NCI-H2029 (cell line): ENCODE measurements around the gene PLIN4.

ENCODE experiments used
- DNase-seq: peaks from one replicate; lab custom pipeline; 2025; lab: John Stamatoyannopoulos, UW

Gene PLIN4

GRCh38 chr19:4506449-4507149 lies 11.7 kb downstream of the PLIN4 start:
- no peak for DNase-seq

- no peak for DNase-seq
Observed at GRCh38 chr19:4505570-4506448, 12.5 kb downstream of the PLIN4 start.

GRCh38 chr19:4504891-4505569 lies 13.3 kb downstream of the PLIN4 start:
- DNase-seq = no peak

- no peak for DNase-seq
Observed at GRCh38 chr19:4504297-4504701, 14.0 kb downstream of the PLIN4 start.

GRCh38 chr19:4503825-4504170 lies 14.5 kb downstream of the PLIN4 start:
- DNase-seq = no peak

- no peak for DNase-seq
Observed at GRCh38 chr19:4503132-4503824, 15.0 kb downstream of the PLIN4 start.

GRCh38 chr19:4502282-4503131 lies 15.8 kb downstream of the PLIN4 start:
- DNase-seq = no peak

- no peak for DNase-seq
Observed at GRCh38 chr19:4501691-4502090, 16.6 kb downstream of the PLIN4 start.

GRCh38 chr19:4500841-4501591 lies 17.3 kb downstream of the PLIN4 start:
- no peak for DNase-seq

GRCh38 chr19:4499855-4500254 lies 18.4 kb downstream of the PLIN4 start:
- no peak for DNase-seq

- no peak for DNase-seq
Observed at GRCh38 chr19:4499318-4499717, 19.0 kb downstream of the PLIN4 start.

GRCh38 chr19:4498694-4499093 lies 19.6 kb downstream of the PLIN4 start:
- DNase-seq = no peak

- no peak for DNase-seq
Observed at GRCh38 chr19:4497770-4498389, 20.4 kb downstream of the PLIN4 start.

- no peak for DNase-seq
Observed at GRCh38 chr19:4496304-4496703, 22.0 kb downstream of the PLIN4 start.

GRCh38 chr19:4495471-4495870 lies 22.8 kb downstream of the PLIN4 start:
- no peak for DNase-seq

- no peak for DNase-seq
Observed at GRCh38 chr19:4494691-4495064, 23.6 kb downstream of the PLIN4 start.

GRCh38 chr19:4493929-4494690 lies 24.2 kb downstream of the PLIN4 start:
- DNase-seq = no peak

- DNase-seq = no peak
Observed at GRCh38 chr19:4493104-4493928, 25.0 kb downstream of the PLIN4 start.
